Uterus (tissue), 4 donors: ENCODE data around the gene CBR1. TPM values are rescaled to one million over a fixed set of nuclear protein-coding genes. Genes with fewer than 3 reads are reported as not detected.

ENCODE experiments used
- DNase-seq, 2 donors: peaks; one replicate each; pipeline ENCODE4 v3.0.0-alpha.2; 2019 to 2020
- H3K27ac ChIP-seq, 2 donors: fragments of 200-600 bp; sonication (generic); 1 replicate in 1 of 2; 2 replicates in 1 of 2; pipeline ENCODE4 v1.5.1; 2016 to 2018
- H3K27me3 ChIP-seq, 2 donors: fragments of 200-600 bp; sonication (generic); one replicate each; pipeline ENCODE4 v1.5.1; 2018 to 2019; ENCODE audit warnings: control low read depth in 1 of 2
- H3K36me3 ChIP-seq, 2 donors: fragments of 200-600 bp; sonication (generic); one replicate each; pipeline ENCODE4 v1.5.1; 2019; ENCODE audit warnings: control low read depth in 1 of 2
- H3K4me1 ChIP-seq, 2 donors: fragments of 200-600 bp; sonication (generic); one replicate each; pipeline ENCODE4 v1.5.1; 2018 to 2019; ENCODE audit warnings: control low read depth in 1 of 2
- H3K4me3 ChIP-seq, 2 donors: fragments of 200-600 bp; sonication (generic); 1 replicate in 1 of 2; 2 replicates in 1 of 2; pipeline ENCODE4 v1.5.1; 2018 to 2019; ENCODE audit warnings: mild to moderate bottlenecking in 1 of 2
- H3K9me3 ChIP-seq, 2 donors: fragments of 200-600 bp; sonication (generic); one replicate each; pipeline ENCODE4 v1.5.1; 2019; ENCODE audit warnings: control low read depth in 1 of 2
- CTCF ChIP-seq, 4 experiments: fragments of 200-600 bp in 2 of 4; fragments of 450-650 bp in 2 of 4; sonication (generic) in 2 of 4; IDR thresholded peaks; one replicate each; pipeline ENCODE4 v1.5.1; 2016 to 2019; ENCODE audit warnings: antibody characterized with exemption in 4 of 4, mild to moderate bottlenecking in 2 of 4, moderate library complexity in 1 of 4
- POLR2A ChIP-seq, 2 donors: fragments of 450-650 bp; IDR thresholded peaks; one replicate each; pipeline ENCODE4 v1.6.1; 2016; ENCODE audit warnings: antibody characterized with exemption in 2 of 2, mild to moderate bottlenecking in 1 of 2, moderate library complexity in 1 of 2
- intact Hi-C: fragments of 100-400 bp; cut with DNase I; formaldehyde crosslinking; loops from one replicate; pipeline ENCODE4 v1.15.1; 2023; ENCODE audit warnings: low total_unique reads
- total RNA-seq, 4 donors: library from RNA; depleted of rRNA in 3 of 4; stranded (reverse); fragments of >200 nt in 3 of 4; gene quantifications; one replicate each; pipeline versions ENCODE4 v1.1.0 to v1.2.4, GENCODE V29; 2014 to 2023
- donor health status: DM: yes; HTN: yes; CAD: no.

Gene CBR1
- total RNA-seq, 4 donors from 2014 or later, result 35.7 to 152 (median 57.9) TPM

- no peak overlapping the region for H3K27ac ChIP-seq
- TF ChIP-seq POLR2A (IDR thresholded peaks at IDR 0.05), result no peak
- TF ChIP-seq CTCF (IDR thresholded peaks at IDR 0.05), result no peak
- DNase-seq, result no peak
- no peak overlapping the region for H3K4me3 ChIP-seq
- H3K9me3 ChIP-seq, result no peaks in the 10 kb centered on the region
- H3K27me3 ChIP-seq, result no peaks in the 10 kb centered on the region
- no peaks in the 10 kb centered on the region for H3K36me3 ChIP-seq
- H3K4me1 ChIP-seq, result no peaks in the 10 kb centered on the region
- intact Hi-C loops, result no loop called here
Observed at GRCh38 chr21:36032647-36033406, 37.0 kb upstream of the CBR1 start.

GRCh38 chr21:36034211-36034913 is 35.5 kb upstream of the CBR1 start:
- no peaks in the 10 kb centered on the region for H3K27me3 ChIP-seq
- no peaks in the 10 kb centered on the region for H3K4me1 ChIP-seq
- no peak overlapping the region for H3K4me3 ChIP-seq
- H3K27ac ChIP-seq, result no peak overlapping the region
- no peak for DNase-seq
- intact Hi-C loops, result no loop called here
- TF ChIP-seq CTCF (IDR thresholded peaks at IDR 0.05) (no peak), POLR2A (IDR thresholded peaks at IDR 0.05) (no peak)
- H3K36me3 ChIP-seq, result no peaks in the 10 kb centered on the region
- no peaks in the 10 kb centered on the region for H3K9me3 ChIP-seq

GRCh38 chr21:36035381-36035791 is 34.4 kb upstream of the CBR1 start:
- intact Hi-C loops, result no loop called here
- H3K27ac ChIP-seq, result no peak overlapping the region
- H3K27me3 ChIP-seq, result no peaks in the 10 kb centered on the region
- TF ChIP-seq CTCF (IDR thresholded peaks at IDR 0.05), result no peak
- no peak for TF ChIP-seq POLR2A (IDR thresholded peaks at IDR 0.05)
- DNase-seq, result no peak
- H3K9me3 ChIP-seq, result no peaks in the 10 kb centered on the region
- no peak overlapping the region for H3K4me3 ChIP-seq
- no peaks in the 10 kb centered on the region for H3K4me1 ChIP-seq
- no peaks in the 10 kb centered on the region for H3K36me3 ChIP-seq

GRCh38 chr21:36038701-36039497 is 30.9 kb upstream of the CBR1 start:
- H3K27ac ChIP-seq, result no peak overlapping the region
- TF ChIP-seq CTCF (IDR thresholded peaks at IDR 0.05), result no peak
- TF ChIP-seq POLR2A (IDR thresholded peaks at IDR 0.05), result no peak
- no peaks in the 10 kb centered on the region for H3K36me3 ChIP-seq
- no peaks in the 10 kb centered on the region for H3K27me3 ChIP-seq
- H3K4me1 ChIP-seq, result no peaks in the 10 kb centered on the region
- no peak overlapping the region for H3K4me3 ChIP-seq
- intact Hi-C loops, result no loop called here
- DNase-seq, result no peak
- H3K9me3 ChIP-seq, result no peaks in the 10 kb centered on the region
